Coronary artery (tissue), 2 donors: Measurements from ENCODE around the gene MGAT5.

Experiments
- DNase-seq: peaks from one replicate; pipeline ENCODE4 v3.0.0-alpha.2; 2017; ENCODE audit warnings: low spot score
- H3K27ac ChIP-seq, 2 donors: fragments of 200-600 bp; sonication (generic); one replicate each; pipeline ENCODE4 v1.5.1; 2016 to 2019
- H3K4me3 ChIP-seq: fragments of 200-600 bp; sonication (generic); 2 replicates; pipeline ENCODE4 v1.5.1; 2016; ENCODE audit warnings: mild to moderate bottlenecking, moderate library complexity
- CTCF ChIP-seq: fragments of 200-600 bp; sonication (generic); IDR thresholded peaks from one replicate; pipeline ENCODE4 v1.5.1; 2019; ENCODE audit warnings: antibody characterized with exemption

Gene MGAT5

GRCh38 chr2:134389381-134389780, 135.5 kb downstream of the MGAT5 start:
- Histone ChIP-seq H3K27ac (no peak overlapping the region), H3K4me3 (no peak overlapping the region)
- DNase-seq: no peak
- no peak for TF ChIP-seq CTCF

- Histone ChIP-seq H3K4me3 (no peak overlapping the region), H3K27ac (no peak overlapping the region)
- no peak for DNase-seq
- TF ChIP-seq CTCF: no peak
These were observed 137.9 kb downstream of the MGAT5 start for GRCh38 chr2:134391751-134392160.

GRCh38 chr2:134392442-134393074, 138.7 kb downstream of the MGAT5 start:
- DNase-seq: no peak
- H3K27ac ChIP-seq: no peak overlapping the region
- no peak overlapping the region for H3K4me3 ChIP-seq
- no peak for TF ChIP-seq CTCF

- Histone ChIP-seq H3K4me3 (no peak overlapping the region), H3K27ac (peak overlapping the region in 1 of 2 donors; percentile 3)
- TF ChIP-seq CTCF: no peak
- DNase-seq: no peak
These were observed 139.2 kb downstream of the MGAT5 start for GRCh38 chr2:134393075-134393461.

GRCh38 chr2:134395779-134396178, 141.9 kb downstream of the MGAT5 start:
- no peak for TF ChIP-seq CTCF
- no peak for DNase-seq
- no peak overlapping the region for H3K4me3 ChIP-seq
- H3K27ac ChIP-seq: no peak overlapping the region

GRCh38 chr2:134396493-134396892, 142.6 kb downstream of the MGAT5 start:
- no peak overlapping the region for H3K27ac ChIP-seq
- no peak for DNase-seq
- no peak overlapping the region for H3K4me3 ChIP-seq
- no peak for TF ChIP-seq CTCF

GRCh38 chr2:134397146-134397896, 143.4 kb downstream of the MGAT5 start:
- no peak for TF ChIP-seq CTCF
- Histone ChIP-seq H3K27ac (no peak overlapping the region), H3K4me3 (no peak overlapping the region)
- DNase-seq: no peak
